ENCODE measurements around the gene TSC2.

DNA sequence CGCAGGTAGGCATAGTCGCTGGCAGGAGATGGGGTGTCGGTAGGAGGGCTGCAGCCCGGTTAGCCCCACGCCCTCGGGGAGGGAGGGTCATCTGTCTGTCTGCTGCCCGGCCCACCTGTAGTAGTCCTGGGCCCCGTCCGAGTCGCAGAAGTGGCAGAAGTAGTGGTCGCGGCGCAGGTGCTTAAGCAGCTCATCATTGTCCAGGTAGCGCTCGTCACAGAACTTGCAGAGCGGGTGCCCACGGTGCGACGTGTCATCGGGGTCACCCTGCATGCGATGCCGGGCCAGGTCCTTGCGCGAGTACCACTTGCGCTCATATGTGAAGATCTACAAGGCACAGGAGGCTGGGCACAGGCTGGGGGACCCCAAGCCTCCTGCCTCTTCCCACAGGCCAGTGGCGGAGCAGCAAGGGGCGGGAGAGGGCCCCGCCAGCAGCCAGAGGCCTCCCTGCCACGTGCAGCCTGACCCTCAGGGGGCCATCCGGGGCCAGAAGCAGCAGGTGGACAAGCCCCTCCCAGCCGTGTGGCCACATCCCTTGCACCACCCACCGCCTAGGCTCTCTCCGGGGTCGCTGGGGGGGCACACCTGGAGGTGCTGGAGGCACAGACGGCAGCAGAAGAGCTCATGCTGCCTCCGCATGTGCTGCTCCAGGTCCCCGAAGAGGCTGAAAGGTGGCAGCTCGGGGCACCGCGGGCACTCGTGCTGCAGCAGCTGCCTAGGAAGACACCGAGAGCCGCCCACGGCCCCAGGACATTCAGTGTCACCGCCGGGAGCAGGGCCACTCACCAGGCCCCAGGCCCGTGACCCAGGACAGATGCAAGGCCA lies 45.2 kb upstream of the TSC2 start:
- TF ChIP-seq, protein P1, sequence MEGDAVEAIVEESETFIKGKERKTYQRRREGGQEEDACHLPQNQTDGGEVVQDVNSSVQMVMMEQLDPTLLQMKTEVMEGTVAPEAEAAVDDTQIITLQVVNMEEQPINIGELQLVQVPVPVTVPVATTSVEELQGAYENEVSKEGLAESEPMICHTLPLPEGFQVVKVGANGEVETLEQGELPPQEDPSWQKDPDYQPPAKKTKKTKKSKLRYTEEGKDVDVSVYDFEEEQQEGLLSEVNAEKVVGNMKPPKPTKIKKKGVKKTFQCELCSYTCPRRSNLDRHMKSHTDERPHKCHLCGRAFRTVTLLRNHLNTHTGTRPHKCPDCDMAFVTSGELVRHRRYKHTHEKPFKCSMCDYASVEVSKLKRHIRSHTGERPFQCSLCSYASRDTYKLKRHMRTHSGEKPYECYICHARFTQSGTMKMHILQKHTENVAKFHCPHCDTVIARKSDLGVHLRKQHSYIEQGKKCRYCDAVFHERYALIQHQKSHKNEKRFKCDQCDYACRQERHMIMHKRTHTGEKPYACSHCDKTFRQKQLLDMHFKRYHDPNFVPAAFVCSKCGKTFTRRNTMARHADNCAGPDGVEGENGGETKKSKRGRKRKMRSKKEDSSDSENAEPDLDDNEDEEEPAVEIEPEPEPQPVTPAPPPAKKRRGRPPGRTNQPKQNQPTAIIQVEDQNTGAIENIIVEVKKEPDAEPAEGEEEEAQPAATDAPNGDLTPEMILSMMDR (conservative IDR thresholded peaks at IDR 0.05; ENCODE audit: low read depth, low read length), result no peak
- TF ChIP-seq EZH2 (IDR thresholded peaks at IDR 0.05; ENCODE audit: low read length, unreplicated experiment), result no peak

Data from PC-3 (cell line).